Mesendoderm (in vitro differentiated cells): ENCODE measurements around the gene NTRK2.

Experiments
- DNase-seq: peaks from one replicate; pipeline ENCODE4 v3.0.0; 2013
- H2AK5ac ChIP-seq: 2 replicates; pipeline ENCODE4 v1.6.1; 2013; ENCODE audit warnings: low read length, inconsistent platforms
- H2BK120ac ChIP-seq: 2 replicates; pipeline ENCODE4 v1.6.1; 2013; ENCODE audit warnings: low read depth, mild to moderate bottlenecking, low read length, moderate library complexity, mixed read lengths
- H2BK15ac ChIP-seq: replicated peaks from 2 replicates; pipeline ENCODE4 v1.6.1; 2013; ENCODE audit warnings: low read depth, mild to moderate bottlenecking, moderate library complexity
- H2BK5ac ChIP-seq: 2 replicates; pipeline ENCODE4 v1.6.1; 2013; ENCODE audit warnings: low read length, inconsistent platforms
- H3K18ac ChIP-seq: 2 replicates; pipeline ENCODE4 v1.6.1; 2013; ENCODE audit warnings: mild to moderate bottlenecking, low read length, mixed read lengths
- H3K23ac ChIP-seq: one replicate; pipeline ENCODE4 v1.6.1; 2013; ENCODE audit warnings: low read length
- H3K27ac ChIP-seq: 2 replicates; pipeline ENCODE4 v1.5.1; 2013; ENCODE audit warnings: low read depth, mild to moderate bottlenecking, inconsistent platforms, low read length, moderate library complexity
- H3K27me3 ChIP-seq: 2 replicates; pipeline ENCODE4 v1.6.1; 2013; ENCODE audit warnings: low read length, control low read depth, mild to moderate bottlenecking, inconsistent platforms; ENCODE audit not compliant: insufficient read depth, poor library complexity
- H3K36me3 ChIP-seq: 2 replicates; pipeline ENCODE4 v1.6.1; 2013; ENCODE audit warnings: low read length, inconsistent platforms; ENCODE audit not compliant: control insufficient read depth, insufficient read depth
- H3K4ac ChIP-seq: one replicate; pipeline ENCODE4 v1.6.1; 2013; ENCODE audit warnings: low read depth, mild to moderate bottlenecking, low read length, moderate library complexity
- H3K4me1 ChIP-seq: 2 replicates; pipeline ENCODE4 v1.6.1; 2013; ENCODE audit warnings: low read depth, low read length, inconsistent platforms; ENCODE audit not compliant: control insufficient read depth
- H3K4me2 ChIP-seq: 2 replicates; pipeline ENCODE4 v1.6.1; 2013; ENCODE audit warnings: low read length
- H3K4me3 ChIP-seq: 2 replicates; pipeline ENCODE4 v1.5.1; 2013; ENCODE audit warnings: mild to moderate bottlenecking, low read length
- H3K56ac ChIP-seq: one replicate; pipeline ENCODE4 v1.6.1; 2013; ENCODE audit warnings: low read length
- H3K79me1 ChIP-seq: 2 replicates; pipeline ENCODE4 v1.6.1; 2013; ENCODE audit warnings: low read length, inconsistent platforms
- H3K79me2 ChIP-seq: 2 replicates; pipeline ENCODE4 v1.6.1; 2013; ENCODE audit warnings: mild to moderate bottlenecking, low read length; ENCODE audit not compliant: control insufficient read depth, insufficient read depth
- H3K9ac ChIP-seq: 2 replicates; pipeline ENCODE4 v1.6.1; 2013; ENCODE audit warnings: low read length, inconsistent platforms
- H4K5ac ChIP-seq: one replicate; pipeline ENCODE4 v1.6.1; 2013; ENCODE audit warnings: low read length
- H4K8ac ChIP-seq: one replicate; pipeline ENCODE4 v1.6.1; 2013; ENCODE audit warnings: low read depth, mild to moderate bottlenecking, control low read depth, low read length, moderate library complexity
- WGBS: extraction: QIAGEN DNeasy Blood & Tissue Kit; methylation state at CpG from one replicate; pipeline ENCODE4 v1.1.7; 2013; ENCODE audit warnings: low lambda C conversion rate, missing lambda C conversion rate; ENCODE audit not compliant: insufficient coverage; ENCODE audit errors: extremely low coverage; 5-methylcytosine and 5-hydroxymethylcytosine counted together

NTRK2 gene

DNA sequence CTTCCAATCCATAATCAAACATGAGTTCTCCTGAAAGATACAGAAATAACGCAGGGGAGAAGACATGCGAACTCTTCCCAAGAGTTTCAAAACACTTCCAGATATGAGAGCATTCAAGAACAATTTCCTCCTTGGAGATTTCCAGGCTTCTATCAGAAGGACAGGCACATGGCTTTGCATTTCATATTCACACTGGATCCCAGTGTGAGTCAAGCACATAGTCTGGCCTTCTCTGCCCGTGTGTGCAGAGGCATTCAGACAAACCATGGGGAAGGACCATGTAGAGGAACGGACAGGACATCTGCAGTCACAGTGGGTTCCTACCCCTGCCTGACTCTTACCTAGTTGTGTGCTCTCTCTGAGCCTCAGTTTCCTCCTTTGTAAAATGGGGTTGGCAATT, 384.5 kb downstream of the NTRK2 start:
- Histone ChIP-seq H3K27ac (no peak overlapping the region), H2AK5ac (no peak overlapping the region)

DNA sequence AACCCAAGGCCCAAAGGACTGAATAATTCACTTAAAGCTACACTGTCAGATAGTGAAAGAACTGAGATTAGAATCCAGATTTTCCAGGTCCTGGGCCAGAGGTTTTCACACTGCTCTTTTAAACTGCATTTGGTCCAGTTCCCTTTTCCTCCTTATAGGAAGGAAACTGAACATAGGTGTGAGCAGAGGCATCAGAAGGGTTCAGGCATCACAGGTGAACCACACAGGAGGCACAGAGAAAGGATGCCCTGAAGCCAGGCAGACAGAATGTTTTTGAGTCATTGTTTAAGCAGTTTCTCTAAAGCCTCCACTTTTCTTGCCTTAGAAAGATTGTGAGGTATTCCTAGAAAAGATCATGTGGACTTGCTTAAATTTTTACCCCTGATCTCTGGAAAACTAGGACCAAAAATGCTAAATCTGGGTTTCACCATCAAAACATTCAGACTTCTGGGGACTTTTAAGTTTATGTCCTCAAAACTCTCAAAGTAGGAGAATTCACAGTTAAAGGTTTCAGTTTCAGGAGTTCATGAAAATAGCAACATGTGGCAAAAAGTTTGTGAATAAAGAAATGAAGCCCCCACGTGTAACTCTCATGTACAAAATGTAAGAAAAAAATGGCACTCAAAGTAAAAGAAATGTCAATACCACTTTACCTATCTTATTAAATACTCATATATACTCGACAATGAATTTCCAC, 386.1 kb downstream of the NTRK2 start:
- no peaks in the 10 kb centered on the region for H3K36me3 ChIP-seq
- no peak for DNase-seq
- H3K23ac ChIP-seq = no peak overlapping the region
- H3K9ac ChIP-seq = no peak overlapping the region
- H3K4me1 ChIP-seq = no peaks in the 10 kb centered on the region
- H2BK5ac ChIP-seq = no peak overlapping the region
- H3K27me3 ChIP-seq = no peaks in the 10 kb centered on the region
- H2AK5ac ChIP-seq = no peak overlapping the region
- no peak overlapping the region for H3K4ac ChIP-seq
- 100% methylated on average over 1 of the region's 2 CpGs for WGBS
- no peak overlapping the region for H3K18ac ChIP-seq
- H3K56ac ChIP-seq = no peak overlapping the region
- H3K79me1 ChIP-seq = no peaks in the 10 kb centered on the region
- H3K27ac ChIP-seq = no peak overlapping the region
- H4K5ac ChIP-seq = no peak overlapping the region
- H2BK15ac ChIP-seq = no peak overlapping the region
- no peak overlapping the region for H3K4me3 ChIP-seq
- no peaks in the 10 kb centered on the region for H3K79me2 ChIP-seq
- H2BK120ac ChIP-seq = no peak overlapping the region
- H3K4me2 ChIP-seq = no peak overlapping the region
- H4K8ac ChIP-seq = no peak overlapping the region

More for the DNA sequence above, 384.5 kb downstream of the NTRK2 start:
- Histone ChIP-seq H3K27me3 (no peaks in the 10 kb centered on the region), H3K9ac (no peak overlapping the region), H3K4me1 (no peaks in the 10 kb centered on the region), H2BK15ac (no peak overlapping the region), H4K8ac (no peak overlapping the region), H3K56ac (no peak overlapping the region), H3K36me3 (no peaks in the 10 kb centered on the region), H2BK120ac (no peak overlapping the region), H2BK5ac (no peak overlapping the region), H3K23ac (no peak overlapping the region), H3K4me3 (no peak overlapping the region), H4K5ac (no peak overlapping the region), H3K18ac (no peak overlapping the region), H3K79me1 (no peaks in the 10 kb centered on the region), H3K4me2 (no peak overlapping the region), H3K4ac (no peak overlapping the region), H3K79me2 (no peaks in the 10 kb centered on the region)
- no CpG with 5 or more reads among the region's 4 CpGs for WGBS
- DNase-seq = no peak

GRCh38 chr9:85056203-85056572, 386.7 kb downstream of the NTRK2 start:
- H3K79me2 ChIP-seq = no peaks in the 10 kb centered on the region
- H3K27ac ChIP-seq = no peak overlapping the region
- no peak overlapping the region for H2BK5ac ChIP-seq
- H4K5ac ChIP-seq = no peak overlapping the region
- no peak overlapping the region for H3K4ac ChIP-seq
- no peak overlapping the region for H2AK5ac ChIP-seq
- H3K4me1 ChIP-seq = no peaks in the 10 kb centered on the region
- H3K4me3 ChIP-seq = no peak overlapping the region
- DNase-seq = no peak
- no peaks in the 10 kb centered on the region for H3K27me3 ChIP-seq
- no peak overlapping the region for H3K4me2 ChIP-seq
- H2BK120ac ChIP-seq = no peak overlapping the region
- H3K56ac ChIP-seq = no peak overlapping the region
- no peaks in the 10 kb centered on the region for H3K79me1 ChIP-seq
- H2BK15ac ChIP-seq = no peak overlapping the region
- WGBS = no CpG with 5 or more reads among the region's 3 CpGs
- H3K9ac ChIP-seq = no peak overlapping the region
- no peak overlapping the region for H3K23ac ChIP-seq
- H3K18ac ChIP-seq = no peak overlapping the region
- H4K8ac ChIP-seq = no peak overlapping the region
- H3K36me3 ChIP-seq = no peaks in the 10 kb centered on the region

- H3K23ac ChIP-seq = no peak overlapping the region
- no peak overlapping the region for H3K27ac ChIP-seq
- H3K36me3 ChIP-seq = no peaks in the 10 kb centered on the region
- H3K4me2 ChIP-seq = no peak overlapping the region
- H3K4me3 ChIP-seq = no peak overlapping the region
- no peak overlapping the region for H3K56ac ChIP-seq
- no peak overlapping the region for H2BK15ac ChIP-seq
- no peak overlapping the region for H2BK5ac ChIP-seq
- H3K9ac ChIP-seq = no peak overlapping the region
- no peak overlapping the region for H2AK5ac ChIP-seq
- no peak overlapping the region for H4K8ac ChIP-seq
- no peaks in the 10 kb centered on the region for H3K79me1 ChIP-seq
- no peak overlapping the region for H2BK120ac ChIP-seq
- no peaks in the 10 kb centered on the region for H3K27me3 ChIP-seq
- H3K18ac ChIP-seq = no peak overlapping the region
- H4K5ac ChIP-seq = no peak overlapping the region
- no CpG with 5 or more reads among the region's 1 CpG for WGBS
- H3K79me2 ChIP-seq = no peaks in the 10 kb centered on the region
- no peak overlapping the region for H3K4ac ChIP-seq
- no peak for DNase-seq
- H3K4me1 ChIP-seq = no peaks in the 10 kb centered on the region
Measured at GRCh38 chr9:85061969-85062368, 392.4 kb downstream of the NTRK2 start.

GRCh38 chr9:85062385-85063022, 393.0 kb downstream of the NTRK2 start:
- H3K4ac ChIP-seq = no peak overlapping the region
- H3K79me2 ChIP-seq = no peaks in the 10 kb centered on the region
- no peak overlapping the region for H3K56ac ChIP-seq
- peak; percentile 31 for DNase-seq
- no peak overlapping the region for H2BK5ac ChIP-seq
- H4K8ac ChIP-seq = no peak overlapping the region
- H4K5ac ChIP-seq = no peak overlapping the region
- no peak overlapping the region for H3K18ac ChIP-seq
- H3K4me2 ChIP-seq = no peak overlapping the region
- no peaks in the 10 kb centered on the region for H3K27me3 ChIP-seq
- WGBS = no CpG with 5 or more reads among the region's 4 CpGs
- H3K79me1 ChIP-seq = no peaks in the 10 kb centered on the region
- no peak overlapping the region for H3K23ac ChIP-seq
- no peaks in the 10 kb centered on the region for H3K4me1 ChIP-seq
- no peak overlapping the region for H3K27ac ChIP-seq
- H3K36me3 ChIP-seq = no peaks in the 10 kb centered on the region
- H2BK15ac ChIP-seq = no peak overlapping the region
- H2AK5ac ChIP-seq = no peak overlapping the region
- H3K4me3 ChIP-seq = no peak overlapping the region
- no peak overlapping the region for H2BK120ac ChIP-seq
- H3K9ac ChIP-seq = no peak overlapping the region
